Neural progenitor cell (in vitro differentiated cells): ENCODE results near the gene MGAT4B.

Source experiments
- CTCF ChIP-seq: fragments of 200-600 bp; sonication (generic); IDR thresholded peaks from 2 replicates; pipeline ENCODE4 v1.5.1; 2017; ENCODE audit warnings: antibody characterized with exemption, mild to moderate bottlenecking
- EZH2 ChIP-seq: fragments of 200-600 bp; sonication (generic); IDR thresholded peaks from 2 replicates; pipeline ENCODE4 v1.6.1; 2017; ENCODE audit warnings: antibody characterized with exemption, mild to moderate bottlenecking, moderate library complexity

GRCh38 chr5:179825655-179826182 is 19.1 kb upstream of the MGAT4B start:
- no peak for TF ChIP-seq CTCF
- no peak for TF ChIP-seq EZH2
